Body of pancreas (tissue), 4 donors: Measurements from ENCODE around the gene TUBB2B. TPM values are rescaled to one million over a fixed set of nuclear protein-coding genes. Genes with fewer than 3 reads are reported as not detected.

Source experiments
- ATAC-seq: fragments of 150-250 bp; one replicate; pipeline ENCODE4 v1.9.1; 2016
- DNase-seq, 4 donors: peaks; one replicate each; pipeline ENCODE4 v3.0.0-alpha.2; 2019
- H3K27ac ChIP-seq, 4 donors: fragments of 200-600 bp; sonication (generic); 1 replicate in 3 of 4; 2 replicates in 1 of 4; pipeline versions ENCODE4 v1.5.1 to v1.6.1; 2016 to 2019; ENCODE audit warnings: mild to moderate bottlenecking in 1 of 4, mixed read lengths in 1 of 4, moderate library complexity in 1 of 4
- H3K27me3 ChIP-seq, 2 donors: fragments of 200-600 bp; sonication (generic); one replicate each; pipeline ENCODE4 v1.6.0; 2016; ENCODE audit warnings: mild to moderate bottlenecking in 1 of 2
- H3K36me3 ChIP-seq, 2 donors: fragments of 200-600 bp; sonication (generic); replicated peaks in 1 of 2; 2 replicates each; pipeline ENCODE4 v1.5.1; 2016; ENCODE audit warnings: low read depth in 2 of 2; ENCODE audit not compliant: insufficient read depth in 1 of 2
- H3K4me1 ChIP-seq: fragments of 200-600 bp; sonication (generic); one replicate; pipeline ENCODE4 v1.6.0; 2016
- H3K4me3 ChIP-seq, 2 donors: fragments of 200-600 bp; sonication (generic); 1 replicate in 1 of 2; 2 replicates in 1 of 2; pipeline ENCODE4 v1.5.1; 2016 to 2019
- H3K9me3 ChIP-seq, 3 donors: fragments of 200-600 bp; sonication (generic); 1 replicate in 2 of 3; 2 replicates in 1 of 3; pipeline ENCODE4 v1.5.1; 2016
- POLR2A ChIP-seq, 3 donors: fragments of 450-650 bp; IDR thresholded peaks; one replicate each; pipeline ENCODE4 v1.6.1; 2016; ENCODE audit warnings: antibody characterized with exemption in 3 of 3, mild to moderate bottlenecking in 2 of 3
- WGBS, 2 donors: methylation state at CpG; one replicate each; pipeline ENCODE4 v1.1.5; 2017; 5-methylcytosine and 5-hydroxymethylcytosine counted together
- intact Hi-C: fragments of 100-400 bp; cut with DNase I; formaldehyde crosslinking; loops from one replicate; pipeline ENCODE4 v1.15.1; 2023
- total RNA-seq, 2 donors: library from RNA; depleted of rRNA; stranded (reverse); fragments of >200 nt; gene quantifications; one replicate each; pipeline ENCODE4 v1.1.0, GENCODE V29; 2016
- TF ChIP-seq, protein P1 (sequence below), 7 experiments: fragments of 450-650 bp in 4 of 7; fragments of 200-600 bp in 3 of 7; sonication (generic) in 3 of 7; IDR thresholded peaks; one replicate each; pipeline ENCODE4 v1.5.1; 2016 to 2019; ENCODE audit warnings: antibody characterized with exemption in 7 of 7

Gene TUBB2B
- total RNA-seq, 2 donors from 2014 or later: 1.3 to 10.6 TPM

DNA sequence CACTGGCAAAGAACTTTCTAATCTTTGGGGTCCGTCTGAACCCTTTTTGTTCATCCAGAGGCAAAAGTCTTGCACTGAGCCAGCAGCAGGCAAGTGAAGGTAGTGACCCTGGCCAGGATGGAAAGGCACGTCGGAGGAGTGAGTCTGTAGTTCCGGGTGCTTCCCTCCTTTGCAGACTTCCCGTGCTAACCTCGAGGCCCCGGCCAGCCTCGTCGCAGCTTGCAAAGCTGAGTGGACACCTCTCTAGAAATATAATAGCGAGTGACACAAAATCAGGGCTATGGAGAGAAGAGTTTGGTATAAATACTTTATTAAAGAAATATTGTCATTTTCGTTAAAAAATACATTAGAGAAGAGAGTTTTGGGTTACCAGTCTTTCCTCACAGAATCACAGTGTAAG, 41.2 kb upstream of the TUBB2B start:
- peaks cover 4 to 21% of the 10 kb centered on the region in 2 donors for H3K36me3 ChIP-seq
- no peak for DNase-seq
- intact Hi-C loops: no loop called here

DNA sequence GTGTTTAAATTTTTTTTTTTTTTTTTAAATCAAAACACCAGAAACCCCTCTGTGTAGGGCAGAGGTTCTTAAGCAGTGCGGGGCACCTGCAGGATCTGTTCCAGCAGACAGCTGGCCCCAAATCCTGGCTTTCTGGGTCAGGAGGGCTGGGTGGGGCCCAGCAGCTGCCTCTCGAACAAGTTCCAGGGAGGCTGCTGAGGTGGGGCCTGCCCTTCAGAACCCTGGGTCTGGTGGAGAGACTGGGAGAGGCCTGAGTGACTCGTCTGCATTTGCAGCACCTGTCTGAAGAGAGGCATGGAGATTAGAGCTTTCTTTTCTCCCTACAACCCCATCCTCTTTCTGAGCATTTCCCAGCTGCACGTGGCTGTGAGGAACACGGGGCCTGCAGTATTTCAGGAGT, 39.7 kb upstream of the TUBB2B start:
- Histone ChIP-seq H3K27me3 (no peaks in the 10 kb centered on the region), H3K27ac (no peak overlapping the region), H3K9me3 (no peaks in the 10 kb centered on the region), H3K4me1 (peaks cover 13% of the 10 kb centered on the region), H3K36me3 (peaks cover 6 to 21% of the 10 kb centered on the region in 2 donors), H3K4me3 (no peak overlapping the region)
- DNase-seq (no peak), ATAC-seq (no peak)
- no peak for TF ChIP-seq POLR2A (IDR thresholded peaks at IDR 0.05)
- TF ChIP-seq, protein P1, sequence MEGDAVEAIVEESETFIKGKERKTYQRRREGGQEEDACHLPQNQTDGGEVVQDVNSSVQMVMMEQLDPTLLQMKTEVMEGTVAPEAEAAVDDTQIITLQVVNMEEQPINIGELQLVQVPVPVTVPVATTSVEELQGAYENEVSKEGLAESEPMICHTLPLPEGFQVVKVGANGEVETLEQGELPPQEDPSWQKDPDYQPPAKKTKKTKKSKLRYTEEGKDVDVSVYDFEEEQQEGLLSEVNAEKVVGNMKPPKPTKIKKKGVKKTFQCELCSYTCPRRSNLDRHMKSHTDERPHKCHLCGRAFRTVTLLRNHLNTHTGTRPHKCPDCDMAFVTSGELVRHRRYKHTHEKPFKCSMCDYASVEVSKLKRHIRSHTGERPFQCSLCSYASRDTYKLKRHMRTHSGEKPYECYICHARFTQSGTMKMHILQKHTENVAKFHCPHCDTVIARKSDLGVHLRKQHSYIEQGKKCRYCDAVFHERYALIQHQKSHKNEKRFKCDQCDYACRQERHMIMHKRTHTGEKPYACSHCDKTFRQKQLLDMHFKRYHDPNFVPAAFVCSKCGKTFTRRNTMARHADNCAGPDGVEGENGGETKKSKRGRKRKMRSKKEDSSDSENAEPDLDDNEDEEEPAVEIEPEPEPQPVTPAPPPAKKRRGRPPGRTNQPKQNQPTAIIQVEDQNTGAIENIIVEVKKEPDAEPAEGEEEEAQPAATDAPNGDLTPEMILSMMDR (IDR thresholded peaks at IDR 0.05): no peak
- intact Hi-C loops: no loop called here
- WGBS, 2 donors: 68 to 80% methylated on average over 4 to 5 of the region's 5 CpGs

More for the DNA sequence above, 41.2 kb upstream of the TUBB2B start:
- no peak for TF ChIP-seq POLR2A (IDR thresholded peaks at IDR 0.05)
- TF ChIP-seq, protein P1 (IDR thresholded peaks at IDR 0.05): no peak
- Histone ChIP-seq H3K27ac (no peak overlapping the region), H3K9me3 (no peaks in the 10 kb centered on the region), H3K4me1 (peaks cover 4% of the 10 kb centered on the region), H3K4me3 (no peak overlapping the region), H3K27me3 (no peaks in the 10 kb centered on the region)
- WGBS, 2 donors: 80 to 81% methylated on average over 11 of the region's 11 CpGs
- no peak for ATAC-seq

DNA sequence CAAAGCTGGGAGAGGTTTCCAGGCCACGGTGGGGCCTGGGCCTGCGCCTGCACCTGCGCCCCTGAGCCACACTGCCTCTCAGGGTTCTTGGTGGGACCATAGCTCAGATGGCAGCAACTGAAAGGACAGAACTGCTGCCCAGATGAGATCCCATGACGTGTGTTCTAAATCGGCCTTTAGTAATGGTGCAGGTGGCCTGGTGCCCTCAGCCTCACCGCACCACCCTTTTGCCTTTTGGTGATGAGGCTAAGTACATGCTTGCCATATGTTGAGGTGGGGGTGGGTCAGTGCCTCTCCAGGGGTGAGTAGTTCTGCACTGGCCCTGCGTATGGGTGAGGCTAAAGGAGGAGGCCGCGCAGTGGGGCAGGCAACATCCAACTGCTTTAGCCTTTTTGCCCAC, 38.7 kb upstream of the TUBB2B start:
- TF ChIP-seq POLR2A (IDR thresholded peaks at IDR 0.05): no peak
- Histone ChIP-seq H3K27me3 (no peaks in the 10 kb centered on the region), H3K4me3 (no peak overlapping the region), H3K27ac (no peak overlapping the region), H3K9me3 (no peaks in the 10 kb centered on the region), H3K36me3 (peaks cover 6 to 12% of the 10 kb centered on the region in 2 donors), H3K4me1 (peaks cover 23% of the 10 kb centered on the region)
- 50 to 62% methylated on average over 6 to 9 of the region's 9 CpGs for WGBS, 2 donors
- intact Hi-C loops: no loop called here
- DNase-seq: no peak
- no peak for ATAC-seq

DNA sequence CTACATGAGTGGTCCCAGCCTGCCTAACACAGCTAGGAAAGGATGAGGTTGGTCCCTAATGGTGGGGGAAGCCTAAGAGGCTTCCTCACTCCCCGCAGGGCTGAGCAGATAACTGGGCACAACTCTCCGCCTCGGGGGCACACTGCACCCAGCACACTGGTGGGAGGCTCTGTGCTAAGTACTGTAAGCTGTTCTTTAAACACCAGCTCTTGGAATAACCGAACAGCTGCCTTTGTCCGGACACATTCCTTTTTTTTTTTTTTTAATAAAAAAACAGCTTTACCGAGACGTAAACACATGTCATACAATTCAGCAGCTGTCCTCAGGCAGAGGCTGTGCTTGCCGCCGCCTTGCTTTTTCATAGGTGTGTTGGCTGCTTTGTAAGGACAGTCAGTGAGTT, 38.2 kb upstream of the TUBB2B start:
- no peaks in the 10 kb centered on the region for H3K27me3 ChIP-seq
- no peak for DNase-seq
- no peak overlapping the region for H3K27ac ChIP-seq
- H3K4me1 ChIP-seq: peaks cover 28% of the 10 kb centered on the region
- no peak for TF ChIP-seq POLR2A (IDR thresholded peaks at IDR 0.05)
- TF ChIP-seq, protein P1 (IDR thresholded peaks at IDR 0.05): no peak
- intact Hi-C loops: no loop called here
- no peak for ATAC-seq
- no peak overlapping the region for H3K4me3 ChIP-seq
- peaks cover 6 to 9% of the 10 kb centered on the region in 2 donors for H3K36me3 ChIP-seq
- H3K9me3 ChIP-seq: no peaks in the 10 kb centered on the region
- WGBS, 2 donors: 61 to 72% methylated on average over 9 of the region's 9 CpGs

DNA sequence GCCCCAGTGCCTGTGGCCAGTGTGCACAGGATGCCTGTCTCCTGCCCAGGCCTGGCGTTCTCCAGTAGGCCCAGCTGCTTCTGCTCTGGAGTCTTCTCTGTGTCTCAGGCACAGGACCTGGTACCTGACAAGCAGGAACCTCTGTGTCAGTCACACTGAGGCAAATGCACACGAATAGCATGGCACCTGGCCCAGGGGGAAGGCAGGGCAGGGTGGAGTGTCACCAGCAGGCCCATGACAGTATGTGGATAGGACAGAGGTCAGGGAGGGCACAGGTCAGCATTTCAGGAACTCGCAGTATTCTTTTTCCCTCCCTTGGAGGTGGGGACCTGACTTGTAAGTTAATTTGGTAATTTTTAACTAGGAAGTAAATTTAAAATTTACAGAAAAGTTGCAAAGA, 36.9 kb upstream of the TUBB2B start:
- intact Hi-C loops: no loop called here
- DNase-seq: no peak
- Histone ChIP-seq H3K27me3 (no peaks in the 10 kb centered on the region), H3K36me3 (peaks cover 6 to 7% of the 10 kb centered on the region in 2 donors), H3K4me3 (no peak overlapping the region), H3K27ac (no peak overlapping the region), H3K4me1 (peaks cover 32% of the 10 kb centered on the region), H3K9me3 (no peaks in the 10 kb centered on the region)
- TF ChIP-seq POLR2A (IDR thresholded peaks at IDR 0.05): no peak
- TF ChIP-seq, protein P1 (IDR thresholded peaks at IDR 0.05): no peak
- no peak for ATAC-seq
- WGBS, 2 donors: 69 to 75% methylated on average over 3 of the region's 3 CpGs
